Measurements from ENCODE around the gene IQUB.

IQUB gene

GRCh38 chr7:123573341-123573740, 38.9 kb upstream of the IQUB start:
- TF ChIP-seq CTCF (IDR thresholded peaks at IDR 0.05; ENCODE audit: extremely low read depth, insufficient read depth, missing control alignments): no peak
- no peak for DNase-seq (ENCODE audit: low spot score)
- in situ Hi-C loops (cut with MboI; ENCODE audit: low pct_unique_long_range_greater_than_20kb, low sequenced_read_pairs, unreplicated experiment): no loop called here

GRCh38 chr7:123571684-123572083, 37.3 kb upstream of the IQUB start:
- in situ Hi-C loops (cut with MboI; ENCODE audit: low pct_unique_long_range_greater_than_20kb, low sequenced_read_pairs, unreplicated experiment): no loop called here

GRCh38 chr7:123571187-123571586, 36.8 kb upstream of the IQUB start:
- no peak for DNase-seq (ENCODE audit: low spot score)
- in situ Hi-C loops (cut with MboI; ENCODE audit: low pct_unique_long_range_greater_than_20kb, low sequenced_read_pairs, unreplicated experiment): no loop called here
- no peak for TF ChIP-seq CTCF (IDR thresholded peaks at IDR 0.05; ENCODE audit: extremely low read depth, insufficient read depth, missing control alignments)

More at GRCh38 chr7:123571684-123572083, 37.3 kb upstream of the IQUB start:
- no peak for DNase-seq (ENCODE audit: low spot score)
- TF ChIP-seq CTCF (IDR thresholded peaks at IDR 0.05; ENCODE audit: extremely low read depth, insufficient read depth, missing control alignments): no peak

GRCh38 chr7:123570390-123571182, 36.2 kb upstream of the IQUB start:
- in situ Hi-C loops (cut with MboI; ENCODE audit: low pct_unique_long_range_greater_than_20kb, low sequenced_read_pairs, unreplicated experiment): no loop called here
- TF ChIP-seq CTCF (IDR thresholded peaks at IDR 0.05; ENCODE audit: extremely low read depth, insufficient read depth, missing control alignments): no peak
- no peak for DNase-seq (ENCODE audit: low spot score)

GRCh38 chr7:123569352-123570010, 35.1 kb upstream of the IQUB start:
- in situ Hi-C loops (cut with MboI; ENCODE audit: low pct_unique_long_range_greater_than_20kb, low sequenced_read_pairs, unreplicated experiment): no loop called here

GRCh38 chr7:123562121-123562520, 27.7 kb upstream of the IQUB start:
- DNase-seq (ENCODE audit: low spot score): no peak
- no peak for TF ChIP-seq CTCF (IDR thresholded peaks at IDR 0.05; ENCODE audit: extremely low read depth, insufficient read depth, missing control alignments)
- in situ Hi-C loops (cut with MboI; ENCODE audit: low pct_unique_long_range_greater_than_20kb, low sequenced_read_pairs, unreplicated experiment): no loop called here

More at GRCh38 chr7:123569352-123570010, 35.1 kb upstream of the IQUB start:
- DNase-seq (ENCODE audit: low spot score): no peak
- no peak for TF ChIP-seq CTCF (IDR thresholded peaks at IDR 0.05; ENCODE audit: extremely low read depth, insufficient read depth, missing control alignments)
